GM19452 (cell line): Measurements from ENCODE around the gene P4HB.

Experiments
- ATAC-seq: cut with Tn5 transposase; IDR thresholded peaks from one replicate; pipeline ENCODE4 v1.9.1; 2021; ENCODE audit not compliant: unreplicated experiment

The P4HB gene

DNA sequence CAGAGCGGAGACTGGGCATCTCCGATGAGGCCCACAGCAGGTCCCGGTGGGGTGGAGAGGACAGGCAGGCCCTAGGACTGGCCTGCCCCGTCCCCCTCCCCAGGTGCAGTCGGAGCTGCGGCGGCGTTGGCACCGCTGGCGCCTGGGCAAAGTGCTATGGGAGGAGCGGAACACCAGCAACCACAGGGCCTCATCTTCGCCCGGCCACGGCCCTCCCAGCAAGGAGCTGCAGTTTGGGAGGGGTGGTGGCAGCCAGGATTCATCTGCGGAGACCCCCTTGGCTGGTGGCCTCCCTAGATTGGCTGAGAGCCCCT lies 47.0 kb downstream of the P4HB start:
- ATAC-seq: no peak

DNA sequence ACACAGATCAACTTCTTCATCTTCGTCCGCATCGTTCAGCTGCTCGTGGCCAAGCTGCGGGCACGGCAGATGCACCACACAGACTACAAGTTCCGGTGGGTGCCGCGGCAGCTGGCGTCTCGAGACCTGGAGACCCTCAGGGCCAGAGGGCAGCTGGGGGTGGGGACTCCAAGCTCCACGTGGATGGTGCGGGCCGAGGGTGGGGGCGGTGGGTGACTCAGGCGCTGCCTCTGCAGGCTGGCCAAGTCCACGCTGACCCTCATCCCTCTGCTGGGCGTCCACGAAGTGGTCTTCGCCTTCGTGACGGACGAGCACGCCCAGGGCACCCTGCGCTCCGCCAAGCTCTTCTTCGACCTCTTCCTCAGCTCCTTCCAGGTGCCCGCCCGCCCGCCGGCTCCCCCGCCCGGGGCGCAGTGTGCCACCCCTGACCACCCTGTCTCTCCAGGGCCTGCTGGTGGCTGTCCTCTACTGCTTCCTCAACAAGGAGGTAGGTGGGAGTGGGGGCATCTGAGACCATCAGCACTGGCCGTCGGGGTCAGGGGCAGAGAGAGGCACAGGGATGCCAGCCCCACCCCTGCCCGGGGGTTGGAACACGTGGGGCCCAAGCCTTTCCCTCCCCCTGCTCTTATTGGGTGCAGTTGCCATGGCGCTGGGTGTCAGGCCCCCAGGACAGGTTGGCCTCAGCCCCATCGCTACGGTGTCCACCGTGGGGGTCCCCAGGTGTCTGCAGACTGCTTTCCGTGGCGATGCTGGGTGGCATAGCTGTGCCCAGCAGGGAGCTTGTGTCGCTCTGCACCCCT lies 47.6 kb downstream of the P4HB start:
- ATAC-seq: no peak

DNA sequence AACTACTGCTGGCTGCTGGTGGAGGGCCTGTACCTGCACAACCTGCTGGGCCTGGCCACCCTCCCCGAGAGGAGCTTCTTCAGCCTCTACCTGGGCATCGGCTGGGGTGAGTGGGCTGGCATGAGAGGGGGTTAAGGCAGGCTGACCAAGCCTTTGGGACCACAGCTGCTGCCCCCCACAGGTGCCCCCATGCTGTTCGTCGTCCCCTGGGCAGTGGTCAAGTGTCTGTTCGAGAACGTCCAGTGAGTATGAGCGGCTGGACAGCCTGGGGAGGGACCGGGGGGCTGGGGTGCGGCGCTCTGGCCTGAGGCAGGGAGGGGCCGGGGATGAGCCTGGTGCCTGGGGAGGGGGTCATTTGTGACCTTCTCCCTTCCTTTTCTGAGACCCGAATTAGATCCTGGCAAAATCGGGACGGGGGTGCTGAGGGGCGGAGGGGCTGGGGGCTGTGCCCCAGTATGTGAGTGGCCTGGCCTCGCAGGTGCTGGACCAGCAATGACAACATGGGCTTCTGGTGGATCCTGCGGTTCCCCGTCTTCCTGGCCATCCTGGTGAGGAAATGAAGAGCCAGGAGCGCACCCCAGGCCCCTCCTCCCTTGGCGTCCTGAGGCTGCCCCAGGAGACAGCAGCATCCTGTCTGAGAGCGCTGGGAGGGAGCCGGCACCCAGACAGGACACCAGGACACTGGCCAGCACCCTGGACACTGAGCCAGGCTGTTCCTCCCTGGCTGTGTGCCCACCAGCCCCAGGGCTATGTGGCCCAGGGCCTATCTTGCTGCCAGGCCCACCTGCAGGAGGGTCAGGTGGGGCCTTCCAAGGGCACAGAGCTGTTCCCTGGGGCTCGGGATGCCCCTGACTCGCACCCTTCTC lies 48.4 kb downstream of the P4HB start:
- no peak for ATAC-seq

DNA sequence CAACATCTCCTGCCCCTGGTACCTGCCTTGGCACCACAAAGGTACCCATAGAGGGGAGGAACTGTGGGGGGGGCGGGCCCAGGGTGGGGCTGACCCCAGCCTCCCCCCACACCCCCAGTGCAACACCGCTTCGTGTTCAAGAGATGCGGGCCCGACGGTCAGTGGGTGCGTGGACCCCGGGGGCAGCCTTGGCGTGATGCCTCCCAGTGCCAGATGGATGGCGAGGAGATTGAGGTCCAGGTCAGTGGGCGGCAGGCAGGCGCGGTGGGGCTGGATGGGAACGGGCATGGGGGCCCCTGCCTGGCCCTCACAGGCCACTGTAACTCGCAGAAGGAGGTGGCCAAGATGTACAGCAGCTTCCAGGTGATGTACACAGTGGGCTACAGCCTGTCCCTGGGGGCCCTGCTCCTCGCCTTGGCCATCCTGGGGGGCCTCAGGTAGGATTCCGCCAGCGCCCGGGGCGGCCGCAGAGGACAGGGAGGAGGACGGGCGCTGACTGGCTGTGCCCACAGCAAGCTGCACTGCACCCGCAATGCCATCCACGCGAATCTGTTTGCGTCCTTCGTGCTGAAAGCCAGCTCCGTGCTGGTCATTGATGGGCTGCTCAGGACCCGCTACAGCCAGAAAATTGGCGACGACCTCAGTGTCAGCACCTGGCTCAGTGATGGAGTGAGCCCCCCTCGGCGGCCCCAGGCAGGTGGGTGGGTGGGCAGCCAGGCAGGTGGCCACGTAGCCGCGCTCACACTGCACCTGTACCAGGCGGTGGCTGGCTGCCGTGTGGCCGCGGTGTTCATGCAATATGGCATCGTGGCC lies 49.2 kb downstream of the P4HB start:
- ATAC-seq: no peak

DNA sequence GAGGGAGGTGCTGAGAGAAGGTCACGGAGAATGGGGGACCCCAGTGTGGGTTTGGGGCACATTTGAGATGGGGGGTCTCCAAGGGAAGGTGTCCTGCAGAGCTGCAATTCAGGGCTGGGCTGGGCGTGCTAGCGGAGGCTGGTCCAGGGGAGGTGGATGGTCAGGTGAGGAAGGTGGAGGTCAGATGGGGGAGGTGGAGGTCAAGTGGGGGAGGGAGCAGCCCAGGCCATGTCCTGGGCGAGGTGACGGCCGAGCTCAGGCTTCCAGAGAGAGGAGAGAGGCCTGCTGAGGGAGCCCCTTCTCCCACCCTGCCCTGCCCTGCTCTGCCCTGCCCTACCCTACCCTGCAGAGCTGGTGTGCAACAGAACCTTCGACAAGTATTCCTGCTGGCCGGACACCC lies 49.9 kb downstream of the P4HB start:
- ATAC-seq: no peak

DNA sequence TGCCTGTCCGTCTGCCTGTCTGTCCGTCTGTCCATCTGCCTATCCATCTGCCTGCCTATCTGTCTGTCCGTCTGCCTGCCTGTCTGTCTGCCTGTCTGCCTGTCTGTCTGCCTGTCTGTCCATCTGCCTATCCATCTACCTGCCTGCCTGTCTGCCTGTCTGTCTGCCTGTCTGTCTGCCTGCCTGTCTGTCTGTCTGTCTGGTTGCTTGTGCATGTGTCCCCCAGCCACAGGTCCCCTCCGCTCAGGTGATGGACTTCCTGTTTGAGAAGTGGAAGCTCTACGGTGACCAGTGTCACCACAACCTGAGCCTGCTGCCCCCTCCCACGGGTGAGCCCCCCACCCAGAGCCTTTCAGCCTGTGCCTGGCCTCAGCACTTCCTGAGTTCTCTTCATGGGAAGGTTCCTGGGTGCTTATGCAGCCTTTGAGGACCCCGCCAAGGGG lies 50.8 kb downstream of the P4HB start:
- ATAC-seq: no peak

GRCh38 chr17:81808778-81809555 lies 51.4 kb downstream of the P4HB start:
- ATAC-seq: no peak

GRCh38 chr17:81807839-81808238 lies 52.5 kb downstream of the P4HB start:
- no peak for ATAC-seq

- ATAC-seq: no peak
These were observed 53.1 kb downstream of the P4HB start for GRCh38 chr17:81807210-81807719.

GRCh38 chr17:81806461-81807209 lies 53.7 kb downstream of the P4HB start:
- ATAC-seq: no peak

GRCh38 chr17:81805707-81806460 lies 54.5 kb downstream of the P4HB start:
- ATAC-seq: no peak

- ATAC-seq: no peak
These were observed 55.6 kb downstream of the P4HB start for GRCh38 chr17:81804559-81805399.

GRCh38 chr17:81803728-81804558 lies 56.4 kb downstream of the P4HB start, which contains the start of gene GCGR:
GCGR (plus strand) TSS chr17:81804150; CDS start chr17:81809019, 4,869 bp downstream.
- no peak for ATAC-seq

DNA sequence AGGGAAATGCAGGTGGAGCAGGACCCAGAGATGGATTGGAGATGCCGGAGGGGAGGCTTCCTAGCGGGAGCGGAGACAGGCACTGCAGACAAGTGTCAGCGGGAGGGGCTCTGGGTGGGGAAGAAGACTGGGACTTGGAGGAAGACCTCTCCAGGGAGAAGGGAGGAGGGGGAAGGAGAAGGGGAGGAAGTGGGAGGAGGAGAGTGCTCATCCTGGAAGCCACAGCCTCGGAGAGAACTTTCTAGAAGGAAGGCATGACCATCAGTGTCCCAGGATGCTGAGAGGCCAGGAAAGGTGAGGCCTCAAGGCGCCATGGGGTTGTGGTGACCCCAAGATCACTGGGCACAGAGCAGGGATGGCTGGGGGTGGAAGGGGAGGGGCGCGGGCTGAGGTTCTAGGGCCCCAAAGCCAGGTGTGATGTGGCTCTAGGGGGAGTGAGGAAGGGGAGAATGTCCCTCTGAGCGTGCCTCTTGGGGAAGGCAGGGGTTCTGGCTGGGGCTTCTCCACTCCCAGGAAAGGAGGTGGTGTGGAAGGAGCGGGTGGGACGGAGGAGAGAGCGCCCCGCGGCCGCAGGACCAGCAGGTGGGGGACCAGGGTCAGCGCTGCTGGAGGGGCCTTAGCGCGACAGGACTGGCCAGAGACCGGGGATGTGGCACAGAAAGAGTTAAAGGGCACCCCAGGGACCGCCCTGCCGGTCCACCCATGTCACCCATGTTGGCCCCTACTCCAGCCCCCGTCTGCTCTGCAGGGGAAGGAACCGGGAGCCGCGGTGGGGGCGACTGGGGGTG lies 57.3 kb downstream of the P4HB start:
- ATAC-seq: no peak

GRCh38 chr17:81802048-81802758 lies 58.1 kb downstream of the P4HB start:
- ATAC-seq: no peak

DNA sequence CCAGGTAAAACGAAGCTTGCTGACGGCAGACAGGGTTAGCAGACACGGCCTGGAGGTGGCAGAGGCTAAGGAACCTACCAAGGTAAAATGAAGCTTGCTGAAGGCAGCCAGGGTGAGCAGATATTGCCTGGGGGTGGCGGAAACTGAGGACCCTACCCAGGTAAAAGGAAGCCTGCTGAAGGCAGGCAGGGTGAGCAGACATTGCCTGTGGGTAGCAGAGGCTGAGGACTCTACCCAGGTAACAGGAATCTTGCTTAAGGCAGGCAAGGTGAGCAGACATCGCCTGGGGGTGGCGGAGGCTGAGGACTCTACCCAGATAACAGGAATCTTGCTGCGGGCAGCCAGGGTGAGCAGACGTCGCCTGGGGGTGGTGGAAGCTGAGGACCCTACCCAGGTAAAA lies 59.0 kb downstream of the P4HB start:
- ATAC-seq: no peak
